Gastroesophageal sphincter (tissue), 3 donors: ENCODE measurements around the gene PRRG2.

ENCODE experiments used
- CTCF ChIP-seq, 4 experiments: fragments of 200-600 bp in 2 of 4; fragments of 450-650 bp in 2 of 4; sonication (generic) in 1 of 4; IDR thresholded peaks; one replicate each; pipeline ENCODE4 v1.5.1; 2017 to 2019; ENCODE audit warnings: antibody characterized with exemption in 4 of 4, mild to moderate bottlenecking in 2 of 4, moderate library complexity in 2 of 4
- EP300 ChIP-seq: sonication (generic); formaldehyde crosslinking; IDR thresholded peaks from one replicate; pipeline ENCODE4 v1.6.1; 2017; ENCODE audit warnings: antibody characterized with exemption, mild to moderate bottlenecking
- POLR2A ChIP-seq, 2 donors: fragments of 450-650 bp; IDR thresholded peaks; one replicate each; pipeline ENCODE4 v1.6.1; 2017; ENCODE audit warnings: antibody characterized with exemption in 2 of 2, mild to moderate bottlenecking in 2 of 2, moderate library complexity in 1 of 2
- POLR2AphosphoS5 ChIP-seq: sonication (generic); formaldehyde crosslinking; IDR thresholded peaks from one replicate; pipeline ENCODE4 v1.6.1; 2017; ENCODE audit warnings: antibody characterized with exemption

GRCh38 chr19:49640113-49640898, 59.2 kb downstream of the PRRG2 start, which contains the start of gene RRAS:
- TF ChIP-seq CTCF (IDR thresholded peaks at IDR 0.05) (no peak), POLR2A (IDR thresholded peaks at IDR 0.05) (peak; percentile 90 to 91), EP300 (no peak), POLR2AphosphoS5 (peak; percentile 98)
